Left kidney (tissue), 2 donors: ENCODE results near the gene LRGUK. TPM values are rescaled to one million over a fixed set of nuclear protein-coding genes. Genes with fewer than 3 reads are reported as not detected.
"Not testable (repeated sequence)": the region's sequence is repeated elsewhere in the genome, so short reads cannot be mapped to it uniquely, and the experiment has no call there.

Experiments
- DNase-seq: peaks from one replicate; pipeline ENCODE4 v3.0.0-alpha.2; 2013
- polyA plus RNA-seq: library from polyadenylated mRNA; unstranded; fragments of 120-200 nt; gene quantifications from one replicate; pipeline ENCODE4 v1.2.1, GENCODE V29; 2013; ENCODE audit not compliant: insufficient read length

Gene LRGUK
- polyA plus RNA-seq, 1 donor = 4.3 TPM

DNA sequence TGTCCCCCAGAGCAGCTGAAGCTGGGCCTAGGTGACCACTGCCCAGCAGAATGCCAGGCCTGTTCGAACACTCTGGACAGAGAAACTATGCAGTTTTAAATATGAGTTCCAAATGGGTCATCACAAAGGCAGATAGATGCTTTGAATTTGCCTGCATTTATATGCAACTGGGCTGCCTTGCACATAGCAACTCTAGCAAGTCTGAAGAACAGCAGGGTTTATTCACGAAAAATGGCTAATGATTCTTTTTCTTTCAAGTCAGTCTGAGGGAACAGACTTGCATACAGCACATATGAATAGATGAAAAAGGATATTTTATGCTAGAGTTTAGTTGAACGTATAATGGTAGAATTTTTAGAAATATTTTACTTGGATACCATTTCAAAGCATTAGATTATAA lies 121.1 kb downstream of the LRGUK start:
- no peak for DNase-seq

GRCh38 chr7:134254311-134254710 lies 127.2 kb downstream of the LRGUK start:
- DNase-seq = no peak

GRCh38 chr7:134255814-134256213 lies 128.7 kb downstream of the LRGUK start:
- DNase-seq = no peak

GRCh38 chr7:134262322-134262721 lies 135.2 kb downstream of the LRGUK start:
- DNase-seq = no peak

GRCh38 chr7:134276951-134277350 lies 149.8 kb downstream of the LRGUK start:
- DNase-seq = no peak

- DNase-seq = no peak
Observed at GRCh38 chr7:134278502-134279153, 151.5 kb downstream of the LRGUK start.

GRCh38 chr7:134279336-134279735 lies 152.2 kb downstream of the LRGUK start:
- DNase-seq = no peak

DNA sequence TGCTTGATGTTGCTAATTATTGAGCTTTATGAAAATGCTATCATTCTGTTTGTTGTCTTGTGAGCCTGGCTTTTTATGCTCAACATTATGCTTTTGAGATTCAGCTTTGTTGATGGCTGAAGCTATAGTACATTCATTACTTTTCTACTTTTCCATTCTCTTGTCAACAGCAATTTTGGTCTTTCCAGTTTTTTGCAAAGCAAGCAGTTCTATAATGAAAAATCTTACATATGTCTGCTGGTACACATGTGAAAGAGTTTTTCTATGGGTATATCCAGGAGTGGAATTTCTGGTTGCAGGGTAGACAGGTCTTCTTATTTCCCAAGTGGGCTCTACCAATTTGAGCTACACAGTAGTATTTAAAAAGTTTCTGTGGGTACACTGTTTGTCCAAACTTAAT lies 152.8 kb downstream of the LRGUK start:
- DNase-seq = no peak

DNA sequence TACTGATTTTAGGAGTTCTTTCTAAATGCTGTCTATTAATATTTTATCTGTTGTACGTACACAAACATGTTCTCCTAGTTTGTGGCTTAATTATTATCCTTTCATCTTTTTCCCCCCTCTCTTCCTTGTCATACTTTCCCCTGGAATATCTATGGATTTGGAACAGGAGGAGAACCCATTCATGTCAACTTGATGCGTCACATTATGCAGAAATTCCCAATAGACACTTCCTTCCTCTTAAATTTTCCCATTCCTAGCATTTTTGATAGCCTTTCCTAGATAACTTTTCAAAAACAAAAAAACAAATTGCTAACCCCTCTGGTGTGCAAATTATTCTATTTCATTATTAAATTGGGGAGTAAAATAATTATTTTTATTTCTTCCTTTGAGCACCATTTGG lies 153.4 kb downstream of the LRGUK start:
- no peak for DNase-seq

GRCh38 chr7:134284011-134284410 lies 156.9 kb downstream of the LRGUK start:
- DNase-seq = no peak

GRCh38 chr7:134284952-134285351 lies 157.8 kb downstream of the LRGUK start:
- DNase-seq = no peak

GRCh38 chr7:134287916-134288659 lies 160.9 kb downstream of the LRGUK start:
- DNase-seq = no peak

- DNase-seq = no peak
Observed at GRCh38 chr7:134289423-134289822, 162.3 kb downstream of the LRGUK start.

DNA sequence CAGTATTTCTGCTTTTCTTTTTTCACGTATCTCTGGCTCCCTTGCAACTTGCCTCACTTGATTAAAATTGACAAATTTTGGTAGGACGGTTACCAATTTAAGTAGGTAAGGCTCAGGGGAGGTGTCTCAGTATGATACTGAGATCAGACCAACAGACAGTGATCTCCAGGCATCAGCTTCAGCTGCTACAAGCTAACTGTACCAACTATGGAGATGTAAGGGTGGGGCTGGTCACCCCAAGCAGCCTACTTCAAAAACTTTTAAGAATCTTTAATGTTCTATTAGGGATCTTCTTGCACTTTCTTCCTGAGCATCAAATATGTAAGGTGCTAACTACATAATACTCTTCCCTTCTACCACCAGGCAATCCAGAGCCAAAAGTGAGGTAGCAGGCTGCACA lies 162.7 kb downstream of the LRGUK start:
- no peak for DNase-seq

DNA sequence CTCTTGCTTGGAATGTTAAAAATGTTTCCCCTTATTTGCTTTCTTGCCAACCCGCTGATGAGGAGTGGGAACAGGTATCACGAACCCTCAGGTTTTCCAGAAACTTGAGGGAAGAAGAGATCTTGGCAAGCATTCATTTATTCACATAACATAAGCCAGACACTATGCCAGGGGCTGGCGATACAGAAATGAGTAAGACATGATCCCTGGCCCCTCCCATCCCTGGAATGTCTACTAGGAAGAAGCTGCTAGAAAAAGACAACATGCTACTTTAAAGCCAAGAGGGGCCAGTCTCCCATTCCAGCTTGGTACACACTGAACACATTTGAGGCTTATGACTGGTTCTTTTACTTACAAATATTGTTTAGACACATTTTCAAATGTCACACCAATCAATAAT lies 163.1 kb downstream of the LRGUK start:
- no peak for DNase-seq

- no peak for DNase-seq
Observed at GRCh38 chr7:134293002-134293740, 166.0 kb downstream of the LRGUK start.

GRCh38 chr7:134295982-134296381 lies 168.8 kb downstream of the LRGUK start:
- not testable (repeated sequence) for DNase-seq

GRCh38 chr7:134297489-134297888 lies 170.3 kb downstream of the LRGUK start:
- DNase-seq = no peak

GRCh38 chr7:134298902-134299683 lies 172.0 kb downstream of the LRGUK start:
- DNase-seq = no peak

- no peak for DNase-seq
Observed at GRCh38 chr7:134300988-134301387, 173.8 kb downstream of the LRGUK start.

- DNase-seq = no peak
Observed at GRCh38 chr7:134301592-134301991, 174.5 kb downstream of the LRGUK start.

GRCh38 chr7:134302120-134302519 lies 175.0 kb downstream of the LRGUK start:
- DNase-seq = no peak
